Stimulated activated CD8-positive, alpha-beta memory T cell treated with anti-CD3 and anti-CD28 coated beads, Interleukin-4, amount 100 ng/mL, for 48 hours (primary cell): ENCODE measurements around the gene TIAM1.
A peak's percentile ranks its signal among the peaks of the same experiment; 100 is the strongest.

Experiments
- DNase-seq: peaks from one replicate; pipeline ENCODE4 v3.0.0-alpha.2; 2020

Gene TIAM1

GRCh38 chr21:31284797-31285397 is 59.2 kb downstream of the TIAM1 start:
- no peak for DNase-seq

- DNase-seq: no peak
These were observed 61.0 kb downstream of the TIAM1 start for GRCh38 chr21:31283025-31283424.

DNA sequence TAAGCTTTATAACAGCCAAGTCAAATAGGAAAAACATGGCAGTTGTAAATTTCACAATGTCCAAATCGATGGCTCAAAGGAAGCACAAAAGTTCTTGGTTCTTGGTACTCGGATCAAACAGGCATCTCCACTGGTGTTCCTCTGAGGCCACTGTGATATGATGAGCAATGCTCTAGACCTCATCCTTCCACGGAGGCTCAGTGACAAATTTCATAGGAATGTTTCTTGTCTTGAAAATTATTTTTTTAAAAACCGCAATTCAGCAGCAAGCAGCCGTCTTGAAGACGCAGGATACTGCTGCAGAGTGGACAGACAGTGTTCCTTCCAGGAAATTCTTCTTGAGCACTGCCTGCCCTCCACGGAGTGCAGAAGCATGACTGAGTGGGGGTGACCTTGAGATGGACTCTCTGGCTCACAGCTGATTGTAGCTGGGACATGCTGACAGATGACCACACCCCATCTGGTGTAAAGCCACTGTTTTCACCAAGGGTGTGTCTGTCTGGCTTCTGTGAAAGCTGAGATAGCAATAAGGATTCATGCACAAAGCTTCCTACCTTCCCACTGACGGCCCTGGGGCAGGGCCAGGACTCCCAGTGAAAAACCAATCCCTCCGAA is 61.9 kb downstream of the TIAM1 start:
- no peak for DNase-seq

GRCh38 chr21:31281561-31281960 is 62.5 kb downstream of the TIAM1 start:
- no peak for DNase-seq

DNA sequence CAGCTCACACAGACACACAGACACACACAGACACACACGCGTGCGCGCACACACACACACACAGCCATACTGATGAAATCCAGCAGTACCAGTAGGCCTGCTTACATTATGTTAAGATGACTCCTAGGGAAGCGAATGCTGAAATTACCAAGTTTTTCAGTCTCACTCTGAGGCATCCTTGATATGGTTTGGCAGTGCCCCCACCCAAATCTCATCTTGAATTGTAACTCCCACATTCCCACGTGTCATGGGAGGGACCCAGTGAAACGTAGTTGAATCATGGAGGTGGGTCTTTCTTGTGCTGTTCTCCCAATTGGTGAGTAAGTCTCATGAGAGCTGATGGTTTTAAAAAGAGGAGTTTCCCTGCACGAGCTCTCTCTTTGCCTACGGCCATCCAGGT is 64.1 kb downstream of the TIAM1 start:
- peak; percentile 44 for DNase-seq

- DNase-seq: no peak
These were observed 64.8 kb downstream of the TIAM1 start for GRCh38 chr21:31279214-31279613.

- no peak for DNase-seq
These were observed 65.4 kb downstream of the TIAM1 start for GRCh38 chr21:31278511-31279130.

DNA sequence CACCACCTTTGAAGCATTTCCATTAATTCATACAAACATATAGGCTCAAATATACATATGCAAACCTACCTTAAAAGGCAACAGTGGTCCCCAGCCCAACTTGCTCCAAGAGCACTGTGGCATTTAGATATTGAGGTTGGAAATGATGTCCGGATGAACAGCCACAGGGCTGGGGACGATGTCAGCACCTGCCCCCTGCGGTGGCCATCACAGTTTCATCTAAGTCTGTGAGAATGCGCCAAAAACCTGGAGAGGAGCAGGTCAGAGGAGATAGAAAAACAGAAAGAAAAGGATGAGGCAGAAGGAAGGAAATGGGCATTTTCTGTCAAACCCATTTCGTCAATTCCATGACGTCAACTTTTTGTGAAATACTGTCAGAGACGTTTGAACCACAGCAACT is 67.4 kb downstream of the TIAM1 start:
- DNase-seq: no peak

- DNase-seq: no peak
These were observed 68.2 kb downstream of the TIAM1 start for GRCh38 chr21:31275901-31276300.

- DNase-seq: peak; percentile 50
These were observed 70.8 kb downstream of the TIAM1 start for GRCh38 chr21:31273278-31273677.

DNA sequence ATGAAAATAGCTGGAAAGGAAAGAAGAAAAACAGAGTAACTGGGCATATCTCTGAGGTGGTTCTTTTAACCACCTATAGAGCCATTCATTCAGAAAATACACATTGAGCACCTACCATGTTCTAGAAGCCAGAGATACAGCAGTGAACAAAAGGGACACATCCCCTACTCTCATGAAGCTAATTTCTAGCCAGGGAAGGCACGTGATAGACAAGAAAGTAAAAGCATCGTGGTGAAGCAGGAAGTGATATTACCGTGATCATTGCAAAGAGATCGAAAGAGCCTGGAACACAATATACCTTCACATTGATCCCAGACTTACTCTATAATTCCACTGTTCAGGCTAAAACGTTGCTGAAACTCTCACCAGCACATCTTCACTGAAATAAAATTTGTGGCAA is 76.0 kb downstream of the TIAM1 start:
- no peak for DNase-seq

DNA sequence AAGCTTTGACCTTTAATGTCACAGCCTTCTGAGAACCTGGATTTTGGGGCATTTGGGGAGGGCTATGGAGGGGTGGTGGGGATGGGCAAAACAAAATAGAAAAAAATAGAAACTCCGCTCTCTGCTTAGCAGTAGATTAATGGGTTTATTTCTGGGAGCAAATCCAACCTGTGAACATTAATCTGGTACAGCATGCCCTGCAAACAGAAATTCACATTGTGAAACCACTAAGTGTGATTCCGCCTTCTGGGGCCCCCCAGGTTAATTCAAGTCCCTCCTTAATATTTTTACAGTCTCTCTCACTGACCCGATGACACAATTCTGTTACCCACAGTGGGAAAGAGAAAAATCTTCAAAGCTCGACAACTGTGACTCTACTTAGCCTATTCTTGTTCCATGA is 76.4 kb downstream of the TIAM1 start:
- DNase-seq: no peak

DNA sequence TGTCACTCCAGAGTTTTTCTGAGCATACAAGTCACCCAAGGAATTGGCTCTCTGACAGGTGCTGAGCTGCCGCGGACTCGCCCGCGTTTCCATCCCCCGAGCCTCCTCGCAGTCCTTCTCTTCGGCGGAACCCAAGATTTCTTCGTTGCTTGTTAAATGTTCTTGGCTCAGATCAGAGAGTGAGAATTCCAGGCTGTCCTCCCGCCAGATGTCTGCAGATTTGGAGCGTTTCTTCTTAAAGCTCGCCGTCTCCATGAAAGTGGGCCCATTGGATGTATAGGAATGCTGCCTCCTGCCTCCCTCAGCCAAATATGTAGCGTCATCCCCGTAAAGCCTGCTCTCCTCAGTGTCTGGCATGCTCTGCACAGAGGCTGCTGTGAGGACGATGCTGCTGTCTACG is 77.8 kb downstream of the TIAM1 start:
- no peak for DNase-seq

DNA sequence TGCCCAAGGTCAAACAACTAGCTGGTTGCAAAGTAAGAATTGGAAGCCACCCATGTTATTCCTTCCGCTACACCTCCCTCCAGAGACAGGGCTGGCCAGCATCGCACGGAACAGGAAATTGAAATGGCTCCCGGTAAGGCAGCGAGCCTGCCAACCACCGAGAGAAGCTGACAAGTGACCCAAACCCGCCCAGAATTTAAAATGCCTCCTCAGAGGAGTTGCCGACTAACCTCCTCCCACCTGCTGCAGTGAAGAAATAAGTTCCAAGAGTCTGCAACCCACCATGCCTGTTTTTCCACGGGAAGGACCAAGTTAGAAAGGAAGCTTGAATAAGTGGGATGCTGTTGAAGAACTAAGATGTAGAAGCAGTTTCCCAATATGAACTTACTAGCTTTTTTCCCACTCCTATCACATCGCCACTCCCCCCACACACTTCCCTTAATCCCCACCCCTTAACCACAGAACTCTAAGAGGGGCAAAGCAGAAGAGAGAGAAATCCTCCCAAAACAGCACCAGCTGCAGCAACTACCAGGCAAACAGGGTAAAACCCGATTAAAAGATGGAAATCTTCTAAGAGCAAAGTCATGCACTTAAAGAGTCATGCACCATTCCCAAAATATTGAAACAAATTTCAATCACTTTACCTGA is 78.6 kb downstream of the TIAM1 start:
- no peak for DNase-seq

GRCh38 chr21:31264574-31264973 is 79.5 kb downstream of the TIAM1 start:
- no peak for DNase-seq

GRCh38 chr21:31262728-31263127 is 81.3 kb downstream of the TIAM1 start:
- DNase-seq: no peak

DNA sequence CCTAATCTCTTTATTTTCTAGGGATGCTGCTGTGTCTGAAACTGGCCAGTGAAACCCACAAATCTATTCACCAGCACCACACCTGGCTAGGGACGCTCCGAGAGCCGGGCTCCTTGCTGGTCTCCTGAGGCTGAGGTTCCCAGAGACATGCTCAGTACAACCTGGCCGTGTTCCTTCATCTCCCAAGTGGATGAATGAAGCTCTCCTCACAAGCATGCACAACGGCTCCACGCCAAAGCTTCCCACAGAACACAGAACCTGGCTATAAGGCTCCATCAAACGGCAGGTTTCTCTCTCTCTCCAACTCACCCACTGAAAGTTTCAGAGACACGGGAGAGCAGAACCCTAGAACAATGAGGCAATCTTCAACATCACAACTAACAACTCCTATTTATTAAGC is 82.3 kb downstream of the TIAM1 start:
- no peak for DNase-seq

GRCh38 chr21:31260790-31261189 is 83.3 kb downstream of the TIAM1 start:
- DNase-seq: no peak

DNA sequence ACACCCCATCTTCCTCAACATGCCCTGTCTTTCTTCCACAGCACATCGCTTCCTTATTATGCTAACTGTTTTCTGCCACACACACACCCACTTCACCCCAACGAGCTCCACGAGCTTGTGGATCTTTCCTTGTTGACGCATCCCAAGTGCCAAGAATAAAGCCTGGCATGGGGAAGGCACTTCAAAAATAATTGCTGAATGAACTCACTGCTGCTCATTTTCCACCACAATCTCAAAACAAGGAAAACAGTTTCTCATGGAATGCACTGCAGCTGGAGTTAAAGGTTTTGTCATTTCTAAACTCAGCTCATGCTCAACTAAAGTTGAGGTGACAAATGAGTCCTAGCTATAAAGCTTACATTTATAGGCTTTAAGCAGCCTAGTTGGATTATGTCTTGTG is 86.0 kb downstream of the TIAM1 start:
- no peak for DNase-seq

DNA sequence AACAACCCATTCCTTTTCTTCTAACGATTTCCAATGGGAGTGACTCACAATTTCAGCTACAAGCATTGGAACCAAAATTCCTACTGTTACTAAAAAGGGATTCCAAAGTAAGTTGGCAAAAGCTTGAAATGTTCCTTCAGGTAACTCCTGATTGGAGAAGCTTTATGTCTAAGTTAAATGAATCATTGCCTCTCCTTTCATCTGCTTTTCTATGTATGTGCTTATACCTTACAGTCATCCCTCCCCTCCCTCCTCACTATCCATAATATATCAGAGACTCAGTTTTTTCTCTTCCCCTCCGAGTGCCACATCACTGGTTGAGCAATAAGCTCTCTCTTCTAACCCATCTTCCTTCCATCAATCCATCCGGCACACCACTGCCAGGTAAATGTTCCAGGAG is 86.8 kb downstream of the TIAM1 start:
- no peak for DNase-seq

GRCh38 chr21:31255896-31256295 is 88.2 kb downstream of the TIAM1 start:
- DNase-seq: no peak

- no peak for DNase-seq
These were observed 89.0 kb downstream of the TIAM1 start for GRCh38 chr21:31255036-31255435.

DNA sequence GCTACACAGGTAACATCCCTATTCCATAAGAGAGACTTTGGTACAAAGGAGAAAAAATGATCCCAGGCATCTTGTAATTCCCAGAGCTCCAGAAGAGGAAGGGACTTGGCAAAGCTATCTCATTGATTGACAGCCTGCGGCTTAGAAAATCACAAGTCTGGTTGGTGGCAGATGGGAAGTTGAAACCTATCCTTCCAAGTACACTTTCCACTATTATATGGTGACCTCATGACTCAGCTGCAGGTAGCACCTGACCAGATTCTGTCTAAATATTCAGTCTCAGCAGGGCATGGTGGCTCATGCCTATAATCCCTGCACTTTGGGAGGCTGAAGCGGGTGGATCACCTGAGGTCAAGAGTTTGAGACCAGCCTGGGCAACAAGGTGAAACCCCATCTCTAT is 89.9 kb downstream of the TIAM1 start:
- no peak for DNase-seq

DNA sequence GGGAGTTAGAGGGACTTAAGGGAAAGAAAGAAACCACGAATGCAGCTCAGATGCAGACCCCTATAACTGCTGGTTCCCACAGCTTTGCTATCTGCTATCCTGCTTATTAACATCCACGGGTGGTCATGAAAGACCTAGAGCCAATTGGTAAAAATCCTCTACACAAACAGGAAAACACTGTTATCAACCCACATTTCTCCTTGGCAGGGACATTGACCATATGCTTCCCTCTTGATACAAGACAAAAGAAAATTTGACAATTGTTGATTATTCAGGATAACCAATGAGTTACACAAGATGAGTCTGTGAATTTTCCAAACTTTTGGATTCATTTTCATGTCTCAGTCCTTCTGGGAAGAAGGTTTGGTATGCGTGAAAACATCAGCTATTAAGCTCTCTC is 90.4 kb downstream of the TIAM1 start:
- DNase-seq: no peak
